SK-N-SH treated with all-trans-retinoic acid at 6 μM for 48 hours (cell line): ENCODE measurements around the gene GRID1.

Experiments
- ARNTL ChIP-seq: fragments of 450-650 bp; formaldehyde crosslinking; IDR thresholded peaks from 2 replicates; pipeline ENCODE4 v1.5.0; 2020; ENCODE audit warnings: low read depth, mild to moderate bottlenecking, moderate library complexity, borderline replicate concordance
- CSDC2 ChIP-seq: fragments of 250-450 bp; sonication (Bioruptor Pico); IDR thresholded peaks from 2 replicates; pipeline ENCODE4 v1.5.0; 2020; ENCODE audit warnings: mild to moderate bottlenecking, moderate library complexity
- ESRRG ChIP-seq: fragments of 250-450 bp; sonication (Bioruptor Pico); IDR thresholded peaks from 2 replicates; pipeline ENCODE4 v1.6.1; 2021; ENCODE audit warnings: mild to moderate bottlenecking
- GLIS3 ChIP-seq: fragments of 250-450 bp; sonication (Bioruptor Pico); IDR thresholded peaks from 2 replicates; pipeline ENCODE4 v1.5.0; 2020; ENCODE audit warnings: mild to moderate bottlenecking, moderate library complexity
- PATZ1 ChIP-seq: fragments of 250-450 bp; sonication (Bioruptor Pico); IDR thresholded peaks from 2 replicates; pipeline ENCODE4 v1.8.0; 2020; ENCODE audit warnings: mild to moderate bottlenecking, moderate library complexity, borderline replicate concordance
- PPARA ChIP-seq: fragments of 250-450 bp; sonication (Bioruptor Pico); IDR thresholded peaks from 2 replicates; pipeline ENCODE4 v1.5.0; 2020; ENCODE audit warnings: mild to moderate bottlenecking, borderline replicate concordance
- RARB ChIP-seq: fragments of 250-450 bp; sonication (Bioruptor Pico); IDR thresholded peaks from 2 replicates; pipeline ENCODE4 v1.8.0; 2021; ENCODE audit warnings: mild to moderate bottlenecking, moderate library complexity
- ZC3H10 ChIP-seq: fragments of 250-450 bp; sonication (Bioruptor Pico); IDR thresholded peaks from 2 replicates; pipeline ENCODE4 v1.5.1; 2021; ENCODE audit warnings: mild to moderate bottlenecking, moderate library complexity
- ZNF70 ChIP-seq: fragments of 450-650 bp; formaldehyde crosslinking; IDR thresholded peaks from 2 replicates; pipeline ENCODE4 v1.5.0; 2020; ENCODE audit warnings: mild to moderate bottlenecking, moderate library complexity
- ZNF8 ChIP-seq: fragments of 450-650 bp; formaldehyde crosslinking; IDR thresholded peaks from 2 replicates; pipeline ENCODE4 v1.5.0; 2020; ENCODE audit warnings: mild to moderate bottlenecking, moderate library complexity
- TF ChIP-seq, protein P1 (sequence below): fragments of 250-450 bp; sonication (Bioruptor Pico); IDR thresholded peaks from 2 replicates; pipeline ENCODE4 v1.5.1; 2020; ENCODE audit warnings: low read depth, mild to moderate bottlenecking, moderate library complexity
- TF ChIP-seq, protein P2 (sequence below): fragments of 250-450 bp; sonication (Bioruptor Pico); IDR thresholded peaks from 2 replicates; pipeline ENCODE4 v1.8.0; 2021; ENCODE audit warnings: low read depth, mild to moderate bottlenecking, moderate library complexity, borderline replicate concordance

- no peak for TF ChIP-seq RARB
- no peak for TF ChIP-seq ZNF8 (CRISPR knock-in tag)
- no peak for TF ChIP-seq CSDC2
- TF ChIP-seq PATZ1 (CRISPR knock-in tag), result no peak
- TF ChIP-seq ARNTL, result no peak
- TF ChIP-seq ZC3H10 (CRISPR knock-in tag), result no peak
- no peak for TF ChIP-seq PPARA
- TF ChIP-seq, protein P1, sequence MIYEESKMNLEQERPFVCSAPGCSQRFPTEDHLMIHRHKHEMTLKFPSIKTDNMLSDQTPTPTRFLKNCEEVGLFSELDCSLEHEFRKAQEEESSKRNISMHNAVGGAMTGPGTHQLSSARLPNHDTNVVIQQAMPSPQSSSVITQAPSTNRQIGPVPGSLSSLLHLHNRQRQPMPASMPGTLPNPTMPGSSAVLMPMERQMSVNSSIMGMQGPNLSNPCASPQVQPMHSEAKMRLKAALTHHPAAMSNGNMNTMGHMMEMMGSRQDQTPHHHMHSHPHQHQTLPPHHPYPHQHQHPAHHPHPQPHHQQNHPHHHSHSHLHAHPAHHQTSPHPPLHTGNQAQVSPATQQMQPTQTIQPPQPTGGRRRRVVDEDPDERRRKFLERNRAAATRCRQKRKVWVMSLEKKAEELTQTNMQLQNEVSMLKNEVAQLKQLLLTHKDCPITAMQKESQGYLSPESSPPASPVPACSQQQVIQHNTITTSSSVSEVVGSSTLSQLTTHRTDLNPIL (CRISPR knock-in tag), result no peak
- TF ChIP-seq ZNF70 (CRISPR knock-in tag), result no peak
- TF ChIP-seq ESRRG, result no peak
- TF ChIP-seq GLIS3 (CRISPR knock-in tag), result no peak
- TF ChIP-seq, protein P2, sequence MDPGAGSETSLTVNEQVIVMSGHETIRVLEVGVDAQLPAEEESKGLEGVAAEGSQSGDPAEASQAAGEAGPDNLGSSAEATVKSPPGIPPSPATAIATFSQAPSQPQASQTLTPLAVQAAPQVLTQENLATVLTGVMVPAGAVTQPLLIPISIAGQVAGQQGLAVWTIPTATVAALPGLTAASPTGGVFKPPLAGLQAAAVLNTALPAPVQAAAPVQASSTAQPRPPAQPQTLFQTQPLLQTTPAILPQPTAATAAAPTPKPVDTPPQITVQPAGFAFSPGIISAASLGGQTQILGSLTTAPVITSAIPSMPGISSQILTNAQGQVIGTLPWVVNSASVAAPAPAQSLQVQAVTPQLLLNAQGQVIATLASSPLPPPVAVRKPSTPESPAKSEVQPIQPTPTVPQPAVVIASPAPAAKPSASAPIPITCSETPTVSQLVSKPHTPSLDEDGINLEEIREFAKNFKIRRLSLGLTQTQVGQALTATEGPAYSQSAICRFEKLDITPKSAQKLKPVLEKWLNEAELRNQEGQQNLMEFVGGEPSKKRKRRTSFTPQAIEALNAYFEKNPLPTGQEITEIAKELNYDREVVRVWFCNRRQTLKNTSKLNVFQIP, result no peak
Observed at GRCh38 chr10:86286236-86287109, 80.1 kb downstream of the GRID1 start.
